HG03521 (cell line): ENCODE measurements around the gene NTRK1.

Source experiments
- ATAC-seq: cut with Tn5 transposase; IDR thresholded peaks from one replicate; pipeline ENCODE4 v1.9.1; 2021; ENCODE audit warnings: mild to moderate bottlenecking, moderate library complexity; ENCODE audit not compliant: unreplicated experiment

Gene NTRK1

DNA sequence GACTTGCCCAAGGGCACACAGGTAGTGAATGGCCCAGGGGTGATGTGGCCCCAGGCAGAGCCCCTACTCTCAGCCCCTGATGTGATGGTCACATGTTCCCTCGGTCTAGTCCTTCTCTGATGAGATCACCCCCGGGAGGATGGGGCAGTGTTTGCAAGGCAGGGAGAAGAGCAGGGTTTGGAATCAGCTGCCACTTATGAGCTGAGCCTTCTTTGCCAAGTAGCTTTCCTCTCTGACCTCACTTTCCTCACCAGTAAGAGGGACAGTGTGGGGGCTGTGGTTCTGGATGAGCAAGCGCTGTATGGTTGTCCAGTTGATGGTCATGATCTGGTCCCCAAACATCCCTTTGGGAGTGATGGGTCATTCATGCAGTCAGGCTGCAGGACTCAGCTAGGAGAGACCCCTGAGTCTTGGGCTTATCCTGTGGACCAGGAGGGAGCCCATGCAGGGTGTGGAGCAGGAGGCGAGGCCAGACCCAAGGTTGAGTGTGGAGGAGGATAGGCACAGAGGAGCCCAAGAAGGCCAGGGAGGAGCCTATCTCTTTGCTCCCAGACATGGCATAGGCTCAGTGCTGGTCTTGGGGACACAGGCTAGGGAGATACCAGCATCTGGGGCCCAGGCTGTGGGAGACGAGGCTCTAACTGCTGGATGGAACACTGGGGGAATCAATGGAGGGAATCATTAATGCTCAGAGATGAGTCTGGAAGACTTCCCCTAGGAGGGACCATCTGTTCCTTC is 16.9 kb downstream of the NTRK1 start:
- ATAC-seq: no peak

DNA sequence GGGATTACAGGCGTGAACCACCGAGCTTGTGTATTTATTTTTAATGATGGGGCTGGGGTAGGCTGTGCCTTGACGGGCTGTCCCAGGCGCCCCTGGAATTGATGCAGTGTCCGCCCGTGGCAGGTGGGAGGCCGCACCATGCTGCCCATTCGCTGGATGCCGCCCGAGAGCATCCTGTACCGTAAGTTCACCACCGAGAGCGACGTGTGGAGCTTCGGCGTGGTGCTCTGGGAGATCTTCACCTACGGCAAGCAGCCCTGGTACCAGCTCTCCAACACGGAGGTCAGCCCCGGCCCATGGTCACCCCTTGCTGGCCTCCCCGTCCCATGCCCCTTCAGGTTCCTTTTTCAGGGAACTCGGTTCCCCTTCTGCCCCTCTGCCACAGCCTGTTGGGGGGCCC is 19.2 kb downstream of the NTRK1 start:
- no peak for ATAC-seq

DNA sequence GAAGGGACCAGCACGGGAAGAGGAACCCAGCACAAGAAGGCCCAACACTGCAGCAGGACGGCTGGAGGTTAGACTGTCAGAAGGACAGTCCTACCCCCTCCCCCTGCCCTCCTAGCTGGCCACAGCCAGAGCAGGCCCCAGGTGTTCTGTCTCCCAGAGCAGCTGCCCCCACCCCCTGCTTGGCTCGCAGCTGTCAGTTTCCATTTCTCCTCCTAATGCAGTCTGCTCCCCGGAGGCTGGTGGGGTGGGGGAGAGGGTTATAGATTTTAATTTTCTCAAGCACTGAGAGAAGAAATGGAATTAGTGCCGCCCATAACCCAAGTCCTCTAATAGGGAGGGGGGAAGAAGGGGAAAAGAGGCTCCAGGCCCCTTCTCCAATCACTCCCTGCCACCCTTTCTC is 19.8 kb downstream of the NTRK1 start:
- ATAC-seq: no peak

- ATAC-seq: no peak
These were observed 20.4 kb downstream of the NTRK1 start for GRCh38 chr1:156881101-156881500.

GRCh38 chr1:156881663-156882062 is 21.0 kb downstream of the NTRK1 start:
- ATAC-seq: no peak

- ATAC-seq: no peak
These were observed 21.9 kb downstream of the NTRK1 start for GRCh38 chr1:156882543-156882942.

- no peak for ATAC-seq
These were observed 23.3 kb downstream of the NTRK1 start for GRCh38 chr1:156883919-156884318.

- no peak for ATAC-seq
These were observed 24.0 kb downstream of the NTRK1 start for GRCh38 chr1:156884560-156885184.

DNA sequence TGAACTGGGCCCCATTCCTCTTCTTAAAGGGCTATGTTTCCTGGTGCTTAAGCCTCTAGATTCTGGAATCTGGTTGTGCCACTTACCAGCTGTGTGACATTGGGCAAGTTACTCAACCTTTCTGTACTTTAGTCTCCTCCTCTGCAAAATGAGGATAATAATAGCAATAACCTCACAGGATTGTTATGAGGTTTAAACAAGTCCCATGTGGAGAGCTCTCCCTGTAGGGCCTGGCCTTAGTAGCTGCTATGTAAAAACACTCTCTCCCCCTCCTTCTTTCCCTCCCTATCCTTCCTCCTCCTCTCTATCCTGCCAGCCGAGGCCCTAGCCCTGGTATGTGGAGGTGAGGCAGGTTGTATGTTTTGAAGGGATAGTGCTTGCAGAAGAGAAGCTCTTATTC is 24.6 kb downstream of the NTRK1 start:
- ATAC-seq: no peak

- no peak for ATAC-seq
These were observed 25.3 kb downstream of the NTRK1 start for GRCh38 chr1:156885880-156886355.

- ATAC-seq: no peak
These were observed 26.1 kb downstream of the NTRK1 start for GRCh38 chr1:156886583-156887281.

DNA sequence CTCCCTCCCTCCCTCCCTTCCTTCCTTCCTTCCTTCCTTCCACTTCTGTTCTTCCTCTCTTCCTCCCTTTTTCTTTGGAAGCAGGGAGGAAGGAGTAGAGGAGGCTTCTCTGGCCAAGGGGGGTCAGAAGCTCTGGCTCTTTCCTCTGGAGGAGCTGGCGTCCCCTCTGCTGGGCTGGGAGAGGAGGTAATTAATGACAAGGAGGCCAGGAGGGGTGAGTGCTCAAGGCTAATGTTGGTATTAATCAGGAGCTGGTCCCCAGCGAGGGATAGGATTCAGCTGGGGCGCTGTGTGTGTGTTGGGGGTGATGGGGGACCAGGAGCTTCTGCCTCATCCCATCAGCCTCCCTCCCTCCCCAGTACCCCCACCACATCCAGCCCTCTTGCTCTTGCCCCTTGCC is 26.7 kb downstream of the NTRK1 start:
- ATAC-seq: no peak

DNA sequence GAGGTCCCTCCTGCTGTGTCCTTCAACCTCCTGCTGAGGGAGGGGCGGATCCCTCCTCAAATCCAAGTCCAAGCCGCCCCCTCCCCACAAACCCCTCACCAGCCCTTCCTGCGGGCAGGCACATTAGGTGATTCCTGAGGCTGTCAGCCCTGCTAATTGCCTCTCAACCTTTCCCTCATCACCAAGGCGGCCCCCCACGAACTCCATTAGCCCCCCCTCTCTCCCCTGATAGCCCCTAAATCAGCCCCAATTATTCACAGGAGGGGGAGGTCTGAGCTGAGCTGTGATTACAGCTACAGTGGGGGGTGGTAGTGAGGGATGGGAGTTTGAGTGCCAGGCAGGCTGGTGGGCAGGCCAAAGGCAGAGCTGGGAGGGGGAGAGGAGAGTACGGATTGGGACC is 27.1 kb downstream of the NTRK1 start:
- no peak for ATAC-seq

DNA sequence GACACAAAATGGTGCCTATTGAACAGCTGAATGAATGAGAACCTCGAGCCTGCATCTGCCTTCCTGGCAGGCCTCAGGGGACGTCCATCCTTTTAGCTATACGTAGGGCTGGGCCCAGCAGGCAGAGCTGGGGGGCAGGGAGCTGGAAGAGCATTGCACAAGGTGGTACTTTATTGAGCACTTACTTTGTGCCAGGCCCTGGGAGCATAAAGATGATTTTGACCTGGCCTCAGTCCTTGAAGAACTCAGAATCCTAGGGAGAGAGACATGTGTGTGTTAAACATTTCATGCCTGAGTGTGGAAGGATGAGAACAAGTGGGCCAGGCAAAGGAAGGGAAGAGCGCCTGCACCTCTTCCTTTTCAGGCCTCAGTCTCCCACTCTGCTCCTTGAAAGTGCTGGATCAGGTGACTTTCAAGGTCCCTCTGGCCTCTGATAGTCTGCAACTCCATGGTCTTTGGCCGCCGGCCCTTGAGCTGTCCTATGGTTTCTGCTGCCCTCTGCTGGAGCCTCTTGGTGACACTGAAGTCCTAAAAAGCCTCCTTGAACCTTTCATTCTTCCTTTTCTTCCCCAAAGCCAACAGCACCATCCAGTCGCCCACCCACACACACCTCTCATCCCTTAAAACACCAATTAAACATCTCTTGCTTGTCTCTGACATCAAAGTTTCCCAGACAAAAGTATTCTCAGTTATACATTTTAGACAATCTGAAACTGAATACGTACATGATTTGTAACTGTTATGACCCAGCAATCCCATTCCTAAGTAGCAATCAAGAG is 29.3 kb downstream of the NTRK1 start:
- ATAC-seq: no peak

- ATAC-seq: peak; percentile 52
These were observed 31.8 kb downstream of the NTRK1 start for GRCh38 chr1:156892190-156893047.

- ATAC-seq: no peak
These were observed 32.6 kb downstream of the NTRK1 start, which contains the start of gene PEAR1 for GRCh38 chr1:156893048-156893953. Gene PEAR1, plus strand, starts transcription at chr1:156893718. Its CDS starts 10,209 bp downstream, at chr1:156903927.

GRCh38 chr1:156894001-156894400 is 33.3 kb downstream of the NTRK1 start:
- no peak for ATAC-seq

GRCh38 chr1:156894711-156895454 is 34.2 kb downstream of the NTRK1 start:
- no peak for ATAC-seq
